Psoas muscle (tissue), 8 donors: ENCODE data around the gene CHEK1. TPM values are rescaled to one million over a fixed set of nuclear protein-coding genes. Genes with fewer than 3 reads are reported as not detected.

Source experiments
- ATAC-seq, 4 donors: fragments of 200-7000 bp; cut with Tn5 transposase; one replicate each; pipeline ENCODE4 v1.9.1; 2020; ENCODE audit warnings: moderate library complexity in 3 of 4, mild to moderate bottlenecking in 2 of 4
- DNase-seq, 2 donors: peaks; one replicate each; pipeline ENCODE4 v3.0.0-alpha.2; 2020
- H3K27ac ChIP-seq: fragments of 200-600 bp; one replicate; pipeline ENCODE4 v1.8.0; 2022
- H3K27me3 ChIP-seq, 3 donors: fragments of 200-600 bp in 1 of 3; one replicate each; pipeline versions ENCODE4 v1.6.1 to v1.8.0; 2013 to 2022; ENCODE audit warnings: low read length in 2 of 3, mild to moderate bottlenecking in 2 of 3, moderate library complexity in 1 of 3; ENCODE audit not compliant: insufficient read depth in 3 of 3
- H3K36me3 ChIP-seq, 2 donors: fragments of 200-600 bp in 1 of 2; one replicate each; pipeline versions ENCODE4 v1.6.1 to v1.8.0; 2013 to 2022; ENCODE audit warnings: low read depth in 1 of 2, mild to moderate bottlenecking in 1 of 2, moderate library complexity in 1 of 2; ENCODE audit not compliant: insufficient read depth in 1 of 2
- H3K4me1 ChIP-seq: fragments of 200-600 bp; one replicate; pipeline ENCODE4 v1.8.0; 2022
- H3K4me3 ChIP-seq: fragments of 200-600 bp; one replicate; pipeline ENCODE4 v1.8.0; 2022; ENCODE audit warnings: mild to moderate bottlenecking
- H3K9me3 ChIP-seq: fragments of 200-600 bp; one replicate; pipeline ENCODE4 v1.8.0; 2022
- CTCF ChIP-seq: fragments of 200-600 bp; IDR thresholded peaks from one replicate; pipeline ENCODE4 v1.8.0; 2022; ENCODE audit warnings: antibody characterized with exemption
- WGBS, 3 donors: extraction: QIAGEN DNeasy Blood & Tissue Kit; methylation state at CpG; one replicate each; pipeline versions ENCODE4 v1.1.6 to v1.1.7; 2013; 5-methylcytosine and 5-hydroxymethylcytosine counted together
- intact Hi-C, 2 donors: fragments of 100-400 bp; cut with DNase I; formaldehyde crosslinking; loops; one replicate each; pipeline versions ENCODE4 v1.11.0 to v1.14.2; 2022
- polyA plus RNA-seq, 3 donors: library from polyadenylated mRNA; stranded (reverse); fragments of 200-250 nt; gene quantifications; one replicate each; pipeline ENCODE4 v1.2.3, GENCODE V29; 2013
- total RNA-seq, 4 donors: library from RNA; stranded (reverse); fragmentation: NEBNext Ultra II Directional in 2 of 4; extraction: Animal tissue kit (Norgen Biotek cat#: 25700) in 2 of 4; gene quantifications; one replicate each; pipeline versions ENCODE4 v1.2.1 to v1.2.4, GENCODE V29; 2021 to 2023
- donor health status: healthy with polysubstance abuse.
- donor health status: DM: no; HTN: no; CAD: no; lungs with moderate emphysema.
- donor health status: Bipolar disorder and iron deficiency.
- donor health status: healthy.
- donor health status: DM: yes; HTN: yes; CAD: no.
- donor health status: DM: no; HTN: no; CAD: no.
- donor health status: DM: no; HTN: no; CAD: no.
- donor health status: DM: yes; HTN: yes; CAD: no.

The CHEK1 gene
- total and polyA plus RNA-seq, 7 donors = 0.44 to 1.3 (median 0.81) TPM

GRCh38 chr11:125679837-125680236, 54.9 kb downstream of the CHEK1 start:
- ATAC-seq = no peak
- Histone ChIP-seq H3K9me3 (no peaks in the 10 kb centered on the region), H3K27ac (no peak overlapping the region), H3K27me3 (no peaks in the 10 kb centered on the region), H3K36me3 (no peaks in the 10 kb centered on the region), H3K4me1 (no peaks in the 10 kb centered on the region), H3K4me3 (no peak overlapping the region)
- intact Hi-C loops = no loop called here
- no peak for TF ChIP-seq CTCF
- no peak for DNase-seq
- 95 to 97% (median 97%) methylated on average over 2 of the region's 2 CpGs for WGBS, 3 donors

GRCh38 chr11:125680747-125681146, 55.8 kb downstream of the CHEK1 start, which contains the start of gene ACRV1:
Gene ACRV1 (minus strand): TSS chr11:125680847. CDS start chr11:125680780, 67 bp downstream.
- no peaks in the 10 kb centered on the region for H3K36me3 ChIP-seq
- WGBS, 3 donors = 95 to 100% (median 100%) methylated on average over 1 of the region's 1 CpG
- no peaks in the 10 kb centered on the region for H3K27me3 ChIP-seq
- DNase-seq (no peak), ATAC-seq (no peak)
- H3K4me3 ChIP-seq = no peak within 1 kb of the TSS
- no peaks in the 10 kb centered on the region for H3K4me1 ChIP-seq
- H3K27ac ChIP-seq = no peak within 1 kb of the TSS
- H3K9me3 ChIP-seq = no peaks in the 10 kb centered on the region
- intact Hi-C loops = no loop called here
- no peak for TF ChIP-seq CTCF

- no peak overlapping the region for H3K27ac ChIP-seq
- no peak for DNase-seq
- ATAC-seq = no peak
- H3K27me3 ChIP-seq = no peaks in the 10 kb centered on the region
- no peaks in the 10 kb centered on the region for H3K9me3 ChIP-seq
- intact Hi-C loops = no loop called here
- H3K4me3 ChIP-seq = no peak overlapping the region
- H3K36me3 ChIP-seq = no peaks in the 10 kb centered on the region
- WGBS, 3 donors = 77 to 81% (median 77%) methylated on average over 9 of the region's 9 CpGs
- H3K4me1 ChIP-seq = no peaks in the 10 kb centered on the region
- TF ChIP-seq CTCF = no peak
These were observed 60.3 kb downstream of the CHEK1 start for GRCh38 chr11:125685228-125685627.

- ATAC-seq (no peak), DNase-seq (no peak)
- Histone ChIP-seq H3K4me3 (no peak overlapping the region), H3K27ac (no peak overlapping the region), H3K36me3 (no peaks in the 10 kb centered on the region), H3K4me1 (no peaks in the 10 kb centered on the region), H3K27me3 (no peaks in the 10 kb centered on the region), H3K9me3 (no peaks in the 10 kb centered on the region)
- WGBS, 3 donors = 77 to 90% (median 84%) methylated on average over 11 of the region's 11 CpGs
- intact Hi-C loops = no loop called here
- TF ChIP-seq CTCF = no peak
These were observed 63.1 kb downstream of the CHEK1 start for GRCh38 chr11:125688066-125688465.

- Histone ChIP-seq H3K4me1 (no peaks in the 10 kb centered on the region), H3K36me3 (no peaks in the 10 kb centered on the region), H3K27ac (no peak overlapping the region), H3K9me3 (no peaks in the 10 kb centered on the region), H3K4me3 (no peak overlapping the region), H3K27me3 (no peaks in the 10 kb centered on the region)
- intact Hi-C loops = no loop called here
- WGBS, 3 donors = 83 to 88% (median 87%) methylated on average over 3 of the region's 3 CpGs
- DNase-seq (no peak), ATAC-seq (no peak)
- TF ChIP-seq CTCF = no peak
These were observed 63.7 kb downstream of the CHEK1 start for GRCh38 chr11:125688632-125689031.
